ENCODE measurements around the gene DMKN.
"Not testable (repeated sequence)": the region's sequence is repeated elsewhere in the genome, so short reads cannot be mapped to it uniquely, and the experiment has no call there.

The DMKN gene

DNA sequence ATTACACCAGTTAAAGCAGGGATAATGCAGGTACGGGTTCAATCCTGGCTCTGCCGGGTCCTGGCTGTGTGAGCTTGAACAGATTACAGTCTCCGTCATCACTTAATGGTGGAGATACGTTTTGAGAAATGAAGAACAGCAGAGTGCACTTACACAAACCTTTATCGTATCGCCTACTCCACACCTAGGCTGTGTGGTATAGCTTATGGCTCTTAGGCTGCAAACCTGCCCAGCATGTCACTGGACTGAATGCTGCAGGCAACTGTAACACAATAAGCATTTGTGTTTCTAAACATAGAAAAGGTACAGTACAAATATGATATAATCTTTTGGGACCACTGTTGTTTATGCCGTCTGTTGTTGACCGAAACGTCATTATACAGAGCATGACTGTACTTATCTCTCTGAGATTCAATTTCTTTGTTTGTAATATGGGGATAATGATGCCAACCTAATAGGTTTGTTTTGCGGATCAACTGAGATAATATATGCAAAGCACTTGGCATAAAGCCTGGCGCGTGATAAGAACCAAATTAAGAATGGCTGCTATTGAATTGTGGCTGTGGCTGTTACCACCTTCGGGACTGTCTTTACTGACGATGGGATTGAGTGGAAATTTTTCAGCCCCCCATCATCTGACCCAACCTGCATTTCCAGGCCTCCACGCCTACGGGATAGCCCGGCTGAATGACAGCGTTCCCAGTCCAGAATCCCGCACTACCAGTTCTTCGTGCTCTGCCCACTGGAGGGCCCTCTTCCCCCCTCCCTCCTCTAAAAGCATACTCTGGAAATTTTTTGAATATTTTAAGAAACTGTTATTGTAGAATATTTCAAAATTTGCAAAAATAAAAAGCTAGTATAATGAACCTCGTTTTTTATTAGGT lies 34.4 kb downstream of the DMKN start (continued):
- no peak for TF ChIP-seq ESRRG (CRISPR knock-in tag; IDR thresholded peaks at IDR 0.05)
- TF ChIP-seq PPARA (CRISPR knock-in tag; IDR thresholded peaks at IDR 0.05; ENCODE audit: borderline replicate concordance): no peak
- no peak for TF ChIP-seq ZFP30 (CRISPR knock-in tag; IDR thresholded peaks at IDR 0.05)
- TF ChIP-seq CSDC2 (CRISPR knock-in tag; IDR thresholded peaks at IDR 0.05): no peak
- no peak for TF ChIP-seq TOX (CRISPR knock-in tag; IDR thresholded peaks at IDR 0.05; ENCODE audit: borderline replicate concordance)
- TF ChIP-seq BACH2 (CRISPR knock-in tag; IDR thresholded peaks at IDR 0.05; ENCODE audit: borderline replicate concordance): no peak
- TF ChIP-seq GLIS3 (CRISPR knock-in tag; IDR thresholded peaks at IDR 0.05): no peak
- no peak for TF ChIP-seq SNAI2 (CRISPR knock-in tag; IDR thresholded peaks at IDR 0.05)
- TF ChIP-seq ARNTL (CRISPR knock-in tag; IDR thresholded peaks at IDR 0.05; ENCODE audit: borderline replicate concordance, low read depth): no peak
- no peak for TF ChIP-seq ZNF70 (CRISPR knock-in tag; IDR thresholded peaks at IDR 0.05)

DNA sequence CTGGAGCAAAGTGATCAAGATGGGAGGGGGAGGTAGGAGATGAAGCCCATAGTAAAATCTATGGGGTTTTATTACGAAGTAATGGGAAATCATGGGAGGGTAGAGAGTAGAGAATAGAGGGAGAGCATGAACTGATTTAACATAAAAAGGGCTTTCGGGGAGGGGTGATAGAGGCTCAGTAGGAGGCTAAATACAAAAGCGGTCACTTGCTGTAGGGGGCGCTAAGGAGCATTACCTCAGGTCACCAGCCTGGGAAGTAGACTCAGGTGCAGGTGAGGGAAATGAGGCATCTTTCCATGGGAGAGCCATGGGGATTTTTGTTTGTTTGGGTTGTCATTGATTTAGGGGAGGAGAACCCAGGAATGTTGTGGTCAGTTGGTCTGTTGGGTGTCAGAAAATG lies 37.3 kb downstream of the DMKN start:
- TF ChIP-seq ZFP30 (CRISPR knock-in tag; IDR thresholded peaks at IDR 0.05): no peak
- TF ChIP-seq ESRRG (CRISPR knock-in tag; IDR thresholded peaks at IDR 0.05): no peak
- TF ChIP-seq ZNF565 (CRISPR knock-in tag; conservative IDR thresholded peaks at IDR 0.05; ENCODE audit: low read depth): no peak
- TF ChIP-seq SNAI2 (CRISPR knock-in tag; IDR thresholded peaks at IDR 0.05): no peak
- no peak for TF ChIP-seq ZFP3 (CRISPR knock-in tag; IDR thresholded peaks at IDR 0.05)
- TF ChIP-seq ISL1 (CRISPR knock-in tag; IDR thresholded peaks at IDR 0.05): no peak
- no peak for TF ChIP-seq TCF4 (CRISPR knock-in tag; IDR thresholded peaks at IDR 0.05; ENCODE audit: borderline replicate concordance)
- TF ChIP-seq ZNF70 (CRISPR knock-in tag; IDR thresholded peaks at IDR 0.05): no peak
- TF ChIP-seq ZNF8 (CRISPR knock-in tag; IDR thresholded peaks at IDR 0.05): no peak
- no peak for TF ChIP-seq GLIS3 (CRISPR knock-in tag; IDR thresholded peaks at IDR 0.05)
- TF ChIP-seq OSR1 (CRISPR knock-in tag; IDR thresholded peaks at IDR 0.05): no peak
- no peak for TF ChIP-seq TOX (CRISPR knock-in tag; IDR thresholded peaks at IDR 0.05; ENCODE audit: borderline replicate concordance)
- no peak for TF ChIP-seq ARNTL (CRISPR knock-in tag; IDR thresholded peaks at IDR 0.05; ENCODE audit: borderline replicate concordance, low read depth)
- no peak for TF ChIP-seq RARB (CRISPR knock-in tag; IDR thresholded peaks at IDR 0.05)
- no peak for ATAC-seq

DNA sequence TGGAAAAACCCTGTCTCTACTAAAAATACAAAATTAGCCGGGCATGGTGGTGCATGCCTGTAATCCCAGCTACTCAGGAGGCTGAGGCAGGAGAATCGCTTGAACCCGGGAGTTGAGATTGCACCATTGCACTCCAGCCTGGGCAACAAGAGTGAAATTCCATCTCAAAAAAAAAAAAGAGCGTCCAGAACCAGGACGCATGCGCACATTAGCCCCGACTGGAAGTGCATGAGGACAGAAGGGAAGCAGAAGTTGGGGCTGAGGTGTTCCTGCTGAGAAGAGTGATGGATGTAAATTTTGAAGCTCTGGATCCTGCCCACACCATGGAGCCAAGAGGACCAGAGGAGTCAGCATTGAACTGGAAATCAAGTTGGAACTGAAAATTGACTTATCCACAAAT lies 38.9 kb downstream of the DMKN start:
- not testable (repeated sequence) for ATAC-seq

DNA sequence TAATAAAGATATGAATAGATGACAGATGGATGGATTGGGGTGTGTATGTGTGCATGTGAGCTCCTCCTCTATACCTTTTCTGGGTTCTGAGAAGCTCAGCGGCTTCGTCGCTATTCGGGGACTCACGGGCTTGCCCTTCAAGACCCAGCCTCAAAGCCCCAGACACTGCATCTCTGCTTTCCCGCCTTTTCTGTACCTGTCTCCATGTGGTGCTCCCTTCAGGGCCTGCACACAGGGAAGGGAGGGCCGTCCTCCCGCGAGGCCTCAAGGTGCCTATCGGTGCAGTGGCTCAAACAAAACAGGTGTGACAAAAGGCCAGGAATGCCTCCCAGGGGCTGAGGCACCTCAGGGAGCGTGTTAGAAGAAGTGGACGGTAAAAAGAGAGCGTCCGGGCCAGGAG lies 39.3 kb downstream of the DMKN start:
- TF ChIP-seq BACH2 (CRISPR knock-in tag; IDR thresholded peaks at IDR 0.05; ENCODE audit: borderline replicate concordance) (no peak), PPARA (CRISPR knock-in tag; IDR thresholded peaks at IDR 0.05; ENCODE audit: borderline replicate concordance) (no peak), TCF4 (CRISPR knock-in tag; IDR thresholded peaks at IDR 0.05; ENCODE audit: borderline replicate concordance) (no peak), ZFP3 (CRISPR knock-in tag; IDR thresholded peaks at IDR 0.05) (no peak), SNAI2 (CRISPR knock-in tag; IDR thresholded peaks at IDR 0.05) (no peak), TOX (CRISPR knock-in tag; IDR thresholded peaks at IDR 0.05; ENCODE audit: borderline replicate concordance) (no peak), ISL1 (CRISPR knock-in tag; IDR thresholded peaks at IDR 0.05) (no peak), GLIS3 (CRISPR knock-in tag; IDR thresholded peaks at IDR 0.05) (no peak), ARNTL (CRISPR knock-in tag; IDR thresholded peaks at IDR 0.05; ENCODE audit: borderline replicate concordance, low read depth) (no peak)
- TF ChIP-seq, protein P1, sequence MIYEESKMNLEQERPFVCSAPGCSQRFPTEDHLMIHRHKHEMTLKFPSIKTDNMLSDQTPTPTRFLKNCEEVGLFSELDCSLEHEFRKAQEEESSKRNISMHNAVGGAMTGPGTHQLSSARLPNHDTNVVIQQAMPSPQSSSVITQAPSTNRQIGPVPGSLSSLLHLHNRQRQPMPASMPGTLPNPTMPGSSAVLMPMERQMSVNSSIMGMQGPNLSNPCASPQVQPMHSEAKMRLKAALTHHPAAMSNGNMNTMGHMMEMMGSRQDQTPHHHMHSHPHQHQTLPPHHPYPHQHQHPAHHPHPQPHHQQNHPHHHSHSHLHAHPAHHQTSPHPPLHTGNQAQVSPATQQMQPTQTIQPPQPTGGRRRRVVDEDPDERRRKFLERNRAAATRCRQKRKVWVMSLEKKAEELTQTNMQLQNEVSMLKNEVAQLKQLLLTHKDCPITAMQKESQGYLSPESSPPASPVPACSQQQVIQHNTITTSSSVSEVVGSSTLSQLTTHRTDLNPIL (CRISPR knock-in tag; IDR thresholded peaks at IDR 0.05; ENCODE audit: low read depth): no peak
- TF ChIP-seq, protein P2, sequence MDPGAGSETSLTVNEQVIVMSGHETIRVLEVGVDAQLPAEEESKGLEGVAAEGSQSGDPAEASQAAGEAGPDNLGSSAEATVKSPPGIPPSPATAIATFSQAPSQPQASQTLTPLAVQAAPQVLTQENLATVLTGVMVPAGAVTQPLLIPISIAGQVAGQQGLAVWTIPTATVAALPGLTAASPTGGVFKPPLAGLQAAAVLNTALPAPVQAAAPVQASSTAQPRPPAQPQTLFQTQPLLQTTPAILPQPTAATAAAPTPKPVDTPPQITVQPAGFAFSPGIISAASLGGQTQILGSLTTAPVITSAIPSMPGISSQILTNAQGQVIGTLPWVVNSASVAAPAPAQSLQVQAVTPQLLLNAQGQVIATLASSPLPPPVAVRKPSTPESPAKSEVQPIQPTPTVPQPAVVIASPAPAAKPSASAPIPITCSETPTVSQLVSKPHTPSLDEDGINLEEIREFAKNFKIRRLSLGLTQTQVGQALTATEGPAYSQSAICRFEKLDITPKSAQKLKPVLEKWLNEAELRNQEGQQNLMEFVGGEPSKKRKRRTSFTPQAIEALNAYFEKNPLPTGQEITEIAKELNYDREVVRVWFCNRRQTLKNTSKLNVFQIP (CRISPR knock-in tag; IDR thresholded peaks at IDR 0.05; ENCODE audit: borderline replicate concordance, low read depth): no peak
- TF ChIP-seq, protein P3, sequence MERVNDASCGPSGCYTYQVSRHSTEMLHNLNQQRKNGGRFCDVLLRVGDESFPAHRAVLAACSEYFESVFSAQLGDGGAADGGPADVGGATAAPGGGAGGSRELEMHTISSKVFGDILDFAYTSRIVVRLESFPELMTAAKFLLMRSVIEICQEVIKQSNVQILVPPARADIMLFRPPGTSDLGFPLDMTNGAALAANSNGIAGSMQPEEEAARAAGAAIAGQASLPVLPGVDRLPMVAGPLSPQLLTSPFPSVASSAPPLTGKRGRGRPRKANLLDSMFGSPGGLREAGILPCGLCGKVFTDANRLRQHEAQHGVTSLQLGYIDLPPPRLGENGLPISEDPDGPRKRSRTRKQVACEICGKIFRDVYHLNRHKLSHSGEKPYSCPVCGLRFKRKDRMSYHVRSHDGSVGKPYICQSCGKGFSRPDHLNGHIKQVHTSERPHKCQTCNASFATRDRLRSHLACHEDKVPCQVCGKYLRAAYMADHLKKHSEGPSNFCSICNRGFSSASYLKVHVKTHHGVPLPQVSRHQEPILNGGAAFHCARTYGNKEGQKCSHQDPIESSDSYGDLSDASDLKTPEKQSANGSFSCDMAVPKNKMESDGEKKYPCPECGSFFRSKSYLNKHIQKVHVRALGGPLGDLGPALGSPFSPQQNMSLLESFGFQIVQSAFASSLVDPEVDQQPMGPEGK (CRISPR knock-in tag; IDR thresholded peaks at IDR 0.05; ENCODE audit: borderline replicate concordance): no peak
- TF ChIP-seq, protein P4, sequence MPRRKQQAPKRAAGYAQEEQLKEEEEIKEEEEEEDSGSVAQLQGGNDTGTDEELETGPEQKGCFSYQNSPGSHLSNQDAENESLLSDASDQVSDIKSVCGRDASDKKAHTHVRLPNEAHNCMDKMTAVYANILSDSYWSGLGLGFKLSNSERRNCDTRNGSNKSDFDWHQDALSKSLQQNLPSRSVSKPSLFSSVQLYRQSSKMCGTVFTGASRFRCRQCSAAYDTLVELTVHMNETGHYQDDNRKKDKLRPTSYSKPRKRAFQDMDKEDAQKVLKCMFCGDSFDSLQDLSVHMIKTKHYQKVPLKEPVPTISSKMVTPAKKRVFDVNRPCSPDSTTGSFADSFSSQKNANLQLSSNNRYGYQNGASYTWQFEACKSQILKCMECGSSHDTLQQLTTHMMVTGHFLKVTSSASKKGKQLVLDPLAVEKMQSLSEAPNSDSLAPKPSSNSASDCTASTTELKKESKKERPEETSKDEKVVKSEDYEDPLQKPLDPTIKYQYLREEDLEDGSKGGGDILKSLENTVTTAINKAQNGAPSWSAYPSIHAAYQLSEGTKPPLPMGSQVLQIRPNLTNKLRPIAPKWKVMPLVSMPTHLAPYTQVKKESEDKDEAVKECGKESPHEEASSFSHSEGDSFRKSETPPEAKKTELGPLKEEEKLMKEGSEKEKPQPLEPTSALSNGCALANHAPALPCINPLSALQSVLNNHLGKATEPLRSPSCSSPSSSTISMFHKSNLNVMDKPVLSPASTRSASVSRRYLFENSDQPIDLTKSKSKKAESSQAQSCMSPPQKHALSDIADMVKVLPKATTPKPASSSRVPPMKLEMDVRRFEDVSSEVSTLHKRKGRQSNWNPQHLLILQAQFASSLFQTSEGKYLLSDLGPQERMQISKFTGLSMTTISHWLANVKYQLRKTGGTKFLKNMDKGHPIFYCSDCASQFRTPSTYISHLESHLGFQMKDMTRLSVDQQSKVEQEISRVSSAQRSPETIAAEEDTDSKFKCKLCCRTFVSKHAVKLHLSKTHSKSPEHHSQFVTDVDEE (CRISPR knock-in tag; IDR thresholded peaks at IDR 0.05): no peak
- TF ChIP-seq, protein P5, sequence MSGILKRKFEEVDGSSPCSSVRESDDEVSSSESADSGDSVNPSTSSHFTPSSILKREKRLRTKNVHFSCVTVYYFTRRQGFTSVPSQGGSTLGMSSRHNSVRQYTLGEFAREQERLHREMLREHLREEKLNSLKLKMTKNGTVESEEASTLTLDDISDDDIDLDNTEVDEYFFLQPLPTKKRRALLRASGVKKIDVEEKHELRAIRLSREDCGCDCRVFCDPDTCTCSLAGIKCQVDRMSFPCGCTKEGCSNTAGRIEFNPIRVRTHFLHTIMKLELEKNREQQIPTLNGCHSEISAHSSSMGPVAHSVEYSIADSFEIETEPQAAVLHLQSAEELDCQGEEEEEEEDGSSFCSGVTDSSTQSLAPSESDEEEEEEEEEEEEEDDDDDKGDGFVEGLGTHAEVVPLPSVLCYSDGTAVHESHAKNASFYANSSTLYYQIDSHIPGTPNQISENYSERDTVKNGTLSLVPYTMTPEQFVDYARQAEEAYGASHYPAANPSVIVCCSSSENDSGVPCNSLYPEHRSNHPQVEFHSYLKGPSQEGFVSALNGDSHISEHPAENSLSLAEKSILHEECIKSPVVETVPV (CRISPR knock-in tag; IDR thresholded peaks at IDR 0.05): no peak
- no peak for ATAC-seq

All from SK-N-SH treated with all-trans-retinoic acid at 6 μM for 48 hours (cell line).